NCI-H345 treated with DMSO at 0.1 percent for 48 hours (cell line): ENCODE results near the gene CDH13.

ENCODE experiments used
- DNase-seq: peaks from one replicate; lab custom pipeline; 2025; ENCODE audit not compliant: unreplicated experiment; lab: John Stamatoyannopoulos, UW

CDH13 gene

GRCh38 chr16:83393196-83393981 is 766.6 kb downstream of the CDH13 start:
- DNase-seq: no peak

GRCh38 chr16:83397601-83398291 is 771.0 kb downstream of the CDH13 start:
- no peak for DNase-seq

- DNase-seq: no peak
These were observed 773.5 kb downstream of the CDH13 start for GRCh38 chr16:83400234-83400633.

- DNase-seq: no peak
These were observed 775.5 kb downstream of the CDH13 start for GRCh38 chr16:83402160-83402814.

GRCh38 chr16:83402967-83403366 is 776.2 kb downstream of the CDH13 start:
- DNase-seq: no peak

DNA sequence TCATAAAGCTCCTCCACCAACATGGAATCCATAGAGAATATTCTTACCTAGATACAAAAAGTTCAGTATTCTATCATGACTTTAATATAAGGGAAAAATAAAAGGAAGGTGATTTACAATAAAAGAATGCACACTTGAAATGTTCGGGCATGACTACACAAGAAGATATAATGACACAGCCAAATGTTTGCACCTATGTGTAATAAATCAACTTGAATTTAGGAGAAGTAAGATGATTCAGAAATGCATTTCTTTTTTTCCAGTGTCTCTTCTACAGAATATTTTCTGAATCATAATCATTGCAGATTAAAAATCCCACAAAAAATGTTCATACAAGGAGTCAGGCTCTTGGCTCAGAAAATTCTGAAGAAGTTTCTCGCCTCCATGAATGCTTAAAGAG is 777.0 kb downstream of the CDH13 start:
- DNase-seq: no peak

DNA sequence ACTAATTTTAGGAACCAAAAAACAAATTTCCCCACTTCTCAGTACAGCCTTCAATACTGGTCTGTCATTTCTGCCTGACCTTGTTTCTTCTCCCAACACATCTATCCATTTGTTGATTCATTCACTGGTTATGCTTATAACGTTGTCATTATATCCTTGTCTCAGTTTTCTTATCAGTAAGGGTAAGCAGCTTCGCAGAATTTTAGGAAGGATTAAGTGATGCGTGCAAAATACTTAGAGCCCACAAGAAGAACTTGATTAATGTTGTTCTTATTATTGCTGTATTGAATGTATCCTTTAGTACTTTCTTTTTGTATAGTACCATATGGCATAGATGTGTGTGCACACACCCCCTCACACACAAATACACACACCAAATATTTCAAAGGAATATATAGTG is 777.5 kb downstream of the CDH13 start:
- no peak for DNase-seq

- DNase-seq: no peak
These were observed 781.2 kb downstream of the CDH13 start for GRCh38 chr16:83407928-83408327.

DNA sequence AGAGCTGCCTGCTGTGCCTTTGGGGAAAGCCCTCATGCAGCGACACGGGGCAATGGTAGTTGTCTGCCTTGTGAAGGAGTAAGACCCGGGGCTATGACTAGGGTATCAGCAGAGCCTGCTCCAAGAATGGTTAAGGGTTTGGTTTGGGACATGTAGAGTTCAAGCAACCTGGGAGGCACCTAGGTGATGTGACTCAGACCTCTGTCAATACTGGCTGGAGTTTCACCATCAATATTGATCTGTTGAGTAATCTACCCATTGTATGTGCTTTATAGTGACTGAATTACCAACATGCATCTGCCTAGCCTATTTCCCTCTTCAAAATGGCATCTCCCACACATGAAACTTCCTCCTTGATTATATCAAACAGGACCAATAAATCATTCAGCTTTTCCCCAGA is 782.6 kb downstream of the CDH13 start:
- no peak for DNase-seq

GRCh38 chr16:83418565-83418964 is 791.8 kb downstream of the CDH13 start:
- DNase-seq: no peak

GRCh38 chr16:83420206-83420760 is 793.5 kb downstream of the CDH13 start:
- DNase-seq: no peak

DNA sequence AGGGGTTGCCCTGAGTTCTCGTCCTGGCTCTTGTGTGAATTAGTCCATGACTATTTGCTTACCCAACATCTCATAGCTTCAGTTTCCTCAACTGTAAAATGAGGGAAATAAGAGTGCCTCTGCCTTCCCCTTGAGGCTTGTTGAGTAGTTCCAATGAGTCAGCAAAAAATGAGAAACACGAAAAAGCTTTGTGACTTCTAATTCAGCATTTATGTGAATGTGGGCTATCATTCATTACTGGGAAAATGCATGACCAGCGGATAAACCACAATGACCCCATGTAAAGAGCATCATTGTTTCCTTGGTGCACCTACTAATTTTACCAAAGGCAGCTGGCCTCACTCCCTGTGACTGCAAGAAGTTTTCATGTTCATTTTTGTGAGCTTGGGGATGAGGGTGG is 806.4 kb downstream of the CDH13 start:
- DNase-seq: no peak

DNA sequence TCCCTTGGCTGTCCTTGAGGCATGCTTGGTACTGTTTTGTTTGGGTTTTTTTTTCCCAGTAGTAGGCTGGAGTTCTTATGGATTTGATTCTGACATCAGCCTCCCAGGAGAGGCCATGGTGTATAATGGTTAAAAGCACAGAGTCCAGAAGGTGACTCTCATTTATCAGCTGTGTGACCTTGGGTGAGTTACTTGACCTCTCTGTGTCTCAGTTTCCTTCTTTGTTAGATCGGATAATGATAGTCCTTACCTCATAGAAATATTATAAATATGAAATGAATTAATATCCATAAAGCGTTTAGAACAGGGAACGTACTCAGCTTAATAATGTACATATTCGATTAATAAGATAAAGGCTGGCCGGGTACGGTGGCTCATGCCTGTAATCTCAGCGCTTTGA is 810.3 kb downstream of the CDH13 start:
- DNase-seq: no peak

DNA sequence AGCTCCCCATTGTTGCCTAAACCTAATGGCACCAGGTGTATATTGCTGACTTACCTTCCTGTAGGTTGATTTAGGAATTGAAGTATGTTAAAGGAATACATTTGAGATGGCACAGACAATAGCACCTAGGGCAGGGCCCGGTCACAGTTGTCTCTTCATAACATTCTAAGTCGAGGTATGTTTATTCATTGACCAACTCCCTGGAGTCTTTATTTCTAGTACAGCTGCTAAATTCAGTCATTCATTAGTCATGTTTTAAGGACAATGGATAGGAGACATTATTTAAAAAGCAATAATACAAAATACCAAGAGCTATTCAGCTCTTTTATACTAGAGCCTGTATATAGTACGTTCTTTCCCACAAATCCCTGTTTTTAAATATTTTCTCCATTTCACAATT is 811.6 kb downstream of the CDH13 start:
- DNase-seq: no peak

GRCh38 chr16:83439412-83439811 is 812.6 kb downstream of the CDH13 start:
- DNase-seq: no peak

DNA sequence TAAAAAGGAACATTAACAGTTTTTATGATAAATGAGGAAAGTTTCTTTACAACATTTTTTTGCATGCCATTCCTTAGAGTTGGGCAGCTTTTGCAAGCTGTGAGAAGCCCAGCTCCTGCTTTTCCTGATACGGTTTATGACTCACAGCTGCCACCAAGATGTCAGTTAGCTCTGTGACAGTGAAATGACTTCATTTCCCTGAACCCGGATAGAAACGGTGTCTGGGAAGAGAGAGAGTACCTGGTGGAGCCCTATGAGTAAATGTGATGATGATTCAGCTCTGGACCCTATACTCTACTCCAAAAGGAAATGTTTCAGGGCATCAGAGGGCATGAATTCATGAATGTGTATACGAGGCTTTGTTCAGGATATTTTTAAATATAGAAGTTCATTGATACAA is 814.7 kb downstream of the CDH13 start:
- no peak for DNase-seq

DNA sequence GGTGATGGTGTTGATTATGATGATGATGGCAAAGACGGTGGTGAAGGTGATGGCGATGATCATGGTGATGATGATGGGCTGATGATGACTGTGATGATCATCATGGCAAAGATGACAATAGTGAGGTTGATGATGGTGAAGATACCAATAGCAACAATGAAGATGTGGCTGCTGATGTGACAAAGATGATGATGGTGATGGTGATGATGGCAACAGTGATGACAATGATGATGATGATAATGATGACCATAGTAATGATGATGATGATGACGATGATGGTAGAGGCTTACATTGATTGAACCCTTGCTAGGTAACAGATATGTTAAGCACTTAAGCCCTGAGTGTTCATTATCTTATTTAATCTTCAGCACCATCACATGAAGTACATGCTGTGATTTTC is 817.2 kb downstream of the CDH13 start:
- DNase-seq: no peak

- no peak for DNase-seq
These were observed 820.8 kb downstream of the CDH13 start for GRCh38 chr16:83447560-83447959.

DNA sequence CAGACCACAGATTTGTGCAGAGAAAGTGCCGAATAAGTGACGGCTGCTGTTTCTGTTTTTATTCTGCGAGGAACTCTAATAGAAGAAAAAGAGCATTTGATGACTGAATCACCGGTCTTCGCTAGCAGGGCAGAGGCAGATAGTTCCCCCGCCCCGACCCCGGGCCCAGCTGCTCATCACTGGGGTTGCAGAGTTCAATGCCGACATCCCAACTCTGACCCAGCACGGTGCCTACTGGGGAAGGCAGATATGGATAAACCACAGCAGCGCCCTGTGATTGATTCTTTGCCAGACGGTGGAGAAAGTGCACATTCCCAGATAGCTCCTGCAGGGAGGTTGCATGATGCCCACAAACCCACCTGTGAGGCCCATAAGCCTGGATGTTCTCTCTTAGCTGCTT is 823.1 kb downstream of the CDH13 start:
- no peak for DNase-seq

GRCh38 chr16:83453977-83454376 is 827.2 kb downstream of the CDH13 start:
- no peak for DNase-seq

GRCh38 chr16:83455716-83456115 is 828.9 kb downstream of the CDH13 start:
- no peak for DNase-seq

- DNase-seq: no peak
These were observed 830.2 kb downstream of the CDH13 start for GRCh38 chr16:83456934-83457333.
